Esophagus squamous epithelium (tissue), 5 donors: Measurements from ENCODE around the gene TNFSF10. TPM values are rescaled to one million over a fixed set of nuclear protein-coding genes. Genes with fewer than 3 reads are reported as not detected.
A peak's percentile ranks its signal among the peaks of the same experiment; 100 is the strongest.
"Not testable (repeated sequence)": the region's sequence is repeated elsewhere in the genome, so short reads cannot be mapped to it uniquely, and the experiment has no call there.

Experiments used
- DNase-seq: peaks from one replicate; lab custom pipeline; 2025; lab: John Stamatoyannopoulos, UW
- H3K27ac ChIP-seq, 4 donors: fragments of 200-600 bp; sonication (generic); one replicate each; pipeline ENCODE4 v1.5.1; 2016 to 2019; ENCODE audit warnings: mild to moderate bottlenecking in 1 of 4
- H3K27me3 ChIP-seq, 4 donors: fragments of 200-600 bp; sonication (generic); 1 replicate in 3 of 4; 2 replicates in 1 of 4; pipeline versions ENCODE4 v1.5.1 to v1.6.0; 2017 to 2021; ENCODE audit warnings: antibody characterized with exemption in 1 of 4
- H3K36me3 ChIP-seq, 3 donors: fragments of 200-600 bp; sonication (generic); one replicate each; pipeline ENCODE4 v1.5.1; 2016 to 2019
- H3K4me1 ChIP-seq, 3 donors: fragments of 200-600 bp; sonication (generic); one replicate each; pipeline ENCODE4 v1.5.1; 2017 to 2019
- H3K4me3 ChIP-seq, 4 donors: fragments of 200-600 bp; sonication (generic); 1 replicate in 3 of 4; 2 replicates in 1 of 4; pipeline ENCODE4 v1.5.1; 2016 to 2019; ENCODE audit warnings: mild to moderate bottlenecking in 2 of 4, moderate library complexity in 1 of 4
- H3K9me3 ChIP-seq, 3 donors: fragments of 200-600 bp; sonication (generic); one replicate each; pipeline ENCODE4 v1.5.1; 2016 to 2019
- POLR2A ChIP-seq, 4 donors: fragments of 450-650 bp; IDR thresholded peaks; one replicate each; pipeline ENCODE4 v1.6.1; 2017; ENCODE audit warnings: antibody characterized with exemption in 4 of 4, mild to moderate bottlenecking in 4 of 4, moderate library complexity in 3 of 4
- WGBS, 2 donors: methylation state at CpG; one replicate each; pipeline ENCODE4 v1.1.5; 2018; 5-methylcytosine and 5-hydroxymethylcytosine counted together
- intact Hi-C: fragments of 100-400 bp; cut with DNase I; formaldehyde crosslinking; loops from one replicate; pipeline ENCODE4 v1.15.0; 2022
- total RNA-seq, 4 donors: library from RNA; depleted of rRNA; stranded (reverse); fragments of >200 nt; gene quantifications; one replicate each; pipeline ENCODE4 v1.1.0, GENCODE V29; 2016
- TF ChIP-seq, protein P1 (sequence below), 6 experiments: fragments of 450-650 bp in 4 of 6; fragments of 200-600 bp in 2 of 6; sonication (generic) in 2 of 6; IDR thresholded peaks; one replicate each; pipeline ENCODE4 v1.5.1; 2016 to 2019; ENCODE audit warnings: antibody characterized with exemption in 6 of 6, mild to moderate bottlenecking in 4 of 6, moderate library complexity in 4 of 6
- donor health status: DM: yes; HTN: yes; CAD: no.

TNFSF10 gene
- total RNA-seq, 4 donors from 2014 or later, result 61.7 to 128 (median 83.8) TPM

DNA sequence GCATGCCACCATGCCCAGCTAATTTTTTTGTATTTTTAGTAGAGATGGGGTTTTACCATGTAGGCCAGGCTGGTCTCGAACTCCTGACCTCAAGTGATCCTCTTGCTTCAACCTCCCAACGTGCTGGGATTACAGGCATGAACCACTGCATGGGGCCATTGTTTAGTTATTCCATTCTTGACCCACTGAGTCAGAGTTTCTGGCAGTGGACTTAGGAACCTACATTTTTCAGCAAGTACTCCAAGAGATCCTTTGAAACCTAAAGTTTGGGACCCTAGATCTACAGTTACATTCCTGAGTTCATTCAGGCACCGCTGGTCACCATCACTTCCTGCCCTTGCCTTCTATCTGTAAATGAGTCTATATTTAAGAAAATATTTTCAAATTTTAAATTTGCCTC, 1.4 kb upstream of the TNFSF10 start:
- H3K27ac ChIP-seq, result peak overlapping the region in 2 of 4 donors; percentile 89 to 92
- intact Hi-C loops, result loop anchor here (10.0 kb wide), 1 partner anchor 70 kb away; no protein-coding TSS in a partner anchor
- H3K4me3 ChIP-seq, result no peak overlapping the region

DNA sequence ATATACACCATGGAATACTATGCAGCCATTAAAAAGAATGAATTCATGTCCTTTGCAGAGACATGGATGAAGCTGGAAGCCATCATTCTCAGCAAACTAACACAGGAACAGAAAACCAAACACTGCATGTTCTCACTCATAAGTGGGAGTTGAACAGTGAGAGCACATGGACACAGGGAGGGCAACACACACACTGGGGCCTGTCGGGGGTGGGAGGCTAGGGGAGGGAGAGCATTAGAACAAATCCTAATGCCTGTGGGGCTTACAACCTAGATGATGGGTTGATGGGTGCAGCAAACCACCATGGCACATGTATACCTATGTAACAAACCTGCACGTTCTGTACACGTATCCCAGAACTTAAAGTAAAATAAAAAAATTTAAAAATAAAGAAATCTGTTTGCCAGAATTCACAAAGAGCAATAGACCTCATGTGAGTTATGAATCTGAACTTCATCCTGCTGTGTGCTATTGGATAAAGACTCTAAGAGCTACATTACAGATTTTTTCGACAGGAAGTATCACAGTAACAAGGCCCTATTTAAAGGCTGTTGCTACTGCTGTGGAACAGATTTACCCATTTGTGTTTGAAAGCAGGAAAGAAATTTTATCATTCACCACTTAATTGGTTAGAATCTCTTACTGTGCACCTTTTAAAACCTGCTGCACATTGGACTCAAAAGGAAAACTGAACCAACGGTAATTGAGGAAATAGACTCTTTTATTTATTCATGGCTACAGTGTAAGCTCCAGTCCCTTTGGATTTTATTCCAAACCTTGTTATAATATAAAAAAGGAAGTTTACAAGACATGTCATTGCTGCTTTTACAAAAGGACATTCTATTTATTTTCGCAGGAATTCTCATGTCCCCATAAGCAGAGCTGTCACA, 1.1 kb downstream of the TNFSF10 start:
- intact Hi-C loops, result loop anchor here (10.0 kb wide), 1 partner anchor 73 kb away; no protein-coding TSS in a partner anchor

More for the DNA sequence above, 1.4 kb upstream of the TNFSF10 start:
- TF ChIP-seq, protein P1, sequence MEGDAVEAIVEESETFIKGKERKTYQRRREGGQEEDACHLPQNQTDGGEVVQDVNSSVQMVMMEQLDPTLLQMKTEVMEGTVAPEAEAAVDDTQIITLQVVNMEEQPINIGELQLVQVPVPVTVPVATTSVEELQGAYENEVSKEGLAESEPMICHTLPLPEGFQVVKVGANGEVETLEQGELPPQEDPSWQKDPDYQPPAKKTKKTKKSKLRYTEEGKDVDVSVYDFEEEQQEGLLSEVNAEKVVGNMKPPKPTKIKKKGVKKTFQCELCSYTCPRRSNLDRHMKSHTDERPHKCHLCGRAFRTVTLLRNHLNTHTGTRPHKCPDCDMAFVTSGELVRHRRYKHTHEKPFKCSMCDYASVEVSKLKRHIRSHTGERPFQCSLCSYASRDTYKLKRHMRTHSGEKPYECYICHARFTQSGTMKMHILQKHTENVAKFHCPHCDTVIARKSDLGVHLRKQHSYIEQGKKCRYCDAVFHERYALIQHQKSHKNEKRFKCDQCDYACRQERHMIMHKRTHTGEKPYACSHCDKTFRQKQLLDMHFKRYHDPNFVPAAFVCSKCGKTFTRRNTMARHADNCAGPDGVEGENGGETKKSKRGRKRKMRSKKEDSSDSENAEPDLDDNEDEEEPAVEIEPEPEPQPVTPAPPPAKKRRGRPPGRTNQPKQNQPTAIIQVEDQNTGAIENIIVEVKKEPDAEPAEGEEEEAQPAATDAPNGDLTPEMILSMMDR (IDR thresholded peaks at IDR 0.05), result no peak
- TF ChIP-seq POLR2A (IDR thresholded peaks at IDR 0.05), result no peak
- no peak for DNase-seq
- Histone ChIP-seq H3K9me3 (no peaks in the 10 kb centered on the region), H3K4me1 (peaks cover 6 to 40% (median 14%) of the 10 kb centered on the region in 3 donors), H3K27me3 (no peaks in the 10 kb centered on the region), H3K36me3 (no peaks in the 10 kb centered on the region)
- WGBS, 2 donors, result 66 to 76% methylated on average over 3 of the region's 3 CpGs

DNA sequence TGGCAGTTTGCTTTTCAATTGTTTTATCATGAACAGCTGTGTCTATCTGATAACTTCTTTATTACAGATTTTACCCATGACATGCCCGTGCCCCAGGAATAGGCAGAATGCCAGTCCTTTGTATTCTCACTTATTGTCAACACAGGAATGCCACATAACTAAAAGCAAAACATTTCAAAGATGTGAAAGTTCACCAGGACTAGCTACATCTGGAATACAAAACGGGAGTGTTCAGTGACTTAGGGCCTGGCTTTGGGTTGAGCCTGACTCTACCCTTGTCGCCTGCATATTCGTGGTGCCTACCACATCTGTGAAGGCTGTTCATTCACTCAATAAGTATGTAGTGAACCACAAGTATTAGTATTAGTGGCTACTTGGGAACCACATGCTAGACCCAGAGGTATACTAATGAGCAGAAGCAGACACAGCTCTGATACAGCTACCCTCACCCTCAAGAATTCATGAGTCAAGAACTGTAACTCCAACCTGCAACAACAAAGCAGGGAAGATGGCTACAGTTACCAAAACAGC, 2.9 kb downstream of the TNFSF10 start:
- H3K27me3 ChIP-seq, result no peaks in the 10 kb centered on the region
- peak overlapping the region; percentile 84 to 92 (median 87) for H3K27ac ChIP-seq
- no peaks in the 10 kb centered on the region for H3K9me3 ChIP-seq
- peak in 1 of 4 donors; percentile 16 for TF ChIP-seq POLR2A (IDR thresholded peaks at IDR 0.05)
- TF ChIP-seq, protein P1 (IDR thresholded peaks at IDR 0.05), result no peak
- WGBS, 2 donors, result 13 to 33% methylated on average over 4 of the region's 4 CpGs
- H3K4me3 ChIP-seq, result peak overlapping the region; percentile 45 to 84 (median 65)
- no peaks in the 10 kb centered on the region for H3K36me3 ChIP-seq
- no peak for DNase-seq
- peaks cover 40 to 82% (median 49%) of the 10 kb centered on the region in 3 donors for H3K4me1 ChIP-seq
- intact Hi-C loops, result loop anchor here (10.0 kb wide), 1 partner anchor 74 kb away; no protein-coding TSS in a partner anchor

More for the DNA sequence above, 1.1 kb downstream of the TNFSF10 start:
- not testable (repeated sequence) for H3K9me3 ChIP-seq, H3K36me3 ChIP-seq, DNase-seq, H3K27me3 ChIP-seq
- peaks cover 25 to 65% (median 34%) of the 10 kb centered on the region in 3 donors for H3K4me1 ChIP-seq
- H3K27ac ChIP-seq, result peak overlapping the region; percentile 85 to 92 (median 90)
- 9 to 16% methylated on average over 5 to 6 of the region's 6 CpGs for WGBS, 2 donors
- peak overlapping the region; percentile 45 to 84 (median 65) for H3K4me3 ChIP-seq

- 28 to 29% methylated on average over 5 of the region's 5 CpGs for WGBS, 2 donors
- Histone ChIP-seq H3K27me3 (no peaks in the 10 kb centered on the region), H3K4me3 (peak overlapping the region; percentile 45 to 84 (median 65)), H3K4me1 (peaks cover 43 to 88% (median 56%) of the 10 kb centered on the region in 3 donors), H3K9me3 (no peaks in the 10 kb centered on the region), H3K27ac (peak overlapping the region; percentile 84 to 92 (median 87)), H3K36me3 (peaks cover 0 to 4% (median 0%) of the 10 kb centered on the region in 3 donors)
- no peak for DNase-seq
- intact Hi-C loops, result loop anchor here (10.0 kb wide), 1 partner anchor 75 kb away; no protein-coding TSS in a partner anchor
- TF ChIP-seq POLR2A (IDR thresholded peaks at IDR 0.05), result no peak
- TF ChIP-seq, protein P1 (IDR thresholded peaks at IDR 0.05), result no peak
Measured at GRCh38 chr3:172519740-172520139, 3.5 kb downstream of the TNFSF10 start.

DNA sequence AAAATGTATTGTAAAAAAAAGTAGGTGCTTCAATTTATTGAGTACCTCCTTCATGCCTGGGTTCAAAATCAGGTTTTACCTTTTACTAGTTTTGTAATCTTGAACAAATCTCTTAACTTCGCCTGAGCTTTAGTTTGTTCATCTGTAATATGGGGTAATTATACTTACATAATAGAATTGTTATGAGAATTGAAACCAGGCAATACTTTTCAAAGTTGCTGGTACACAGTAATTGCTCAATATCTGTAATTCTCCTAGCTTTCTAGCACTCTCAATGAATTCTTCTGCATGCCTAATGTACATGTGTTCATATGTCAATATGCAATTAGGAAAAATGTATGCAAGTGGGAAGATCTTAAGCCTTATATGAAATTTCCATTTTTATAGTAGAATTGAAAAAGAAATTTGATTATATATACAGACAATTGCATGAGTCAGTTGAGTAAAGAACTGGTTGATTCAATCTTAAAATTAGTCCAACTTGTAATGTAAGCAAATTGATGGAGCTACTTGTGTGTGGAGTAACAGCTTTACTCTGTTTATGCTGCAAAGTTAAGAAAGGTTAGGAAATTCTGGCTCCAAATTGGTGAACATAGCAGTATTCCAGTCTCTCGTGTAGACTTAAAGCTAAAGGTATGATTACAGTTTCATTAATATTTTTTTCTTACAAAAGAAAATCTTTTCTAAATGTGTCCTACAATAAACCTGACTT, 4.1 kb downstream of the TNFSF10 start:
- 39 to 45% methylated on average over 2 of the region's 2 CpGs for WGBS, 2 donors
- intact Hi-C loops, result no loop called here
- Histone ChIP-seq H3K36me3 (peaks cover 0 to 10% (median 4%) of the 10 kb centered on the region in 3 donors), H3K27ac (peak overlapping the region; percentile 84 to 92 (median 87)), H3K4me3 (peak overlapping the region in 3 of 4 donors; percentile 61 to 84 (median 69)), H3K27me3 (no peaks in the 10 kb centered on the region), H3K4me1 (peaks cover 43 to 88% (median 56%) of the 10 kb centered on the region in 3 donors), H3K9me3 (no peaks in the 10 kb centered on the region)
- no peak for TF ChIP-seq POLR2A (IDR thresholded peaks at IDR 0.05)
- TF ChIP-seq, protein P1 (IDR thresholded peaks at IDR 0.05), result no peak
- no peak for DNase-seq
